GM21737 (cell line): ENCODE results near the gene MPPED1.

ENCODE experiments used
- ATAC-seq: cut with Tn5 transposase; IDR thresholded peaks from one replicate; pipeline ENCODE4 v1.9.1; 2021; ENCODE audit warnings: mild to moderate bottlenecking, moderate library complexity; ENCODE audit not compliant: unreplicated experiment

MPPED1 gene

GRCh38 chr22:43474161-43475101, 62.6 kb downstream of the MPPED1 start:
- ATAC-seq = no peak

DNA sequence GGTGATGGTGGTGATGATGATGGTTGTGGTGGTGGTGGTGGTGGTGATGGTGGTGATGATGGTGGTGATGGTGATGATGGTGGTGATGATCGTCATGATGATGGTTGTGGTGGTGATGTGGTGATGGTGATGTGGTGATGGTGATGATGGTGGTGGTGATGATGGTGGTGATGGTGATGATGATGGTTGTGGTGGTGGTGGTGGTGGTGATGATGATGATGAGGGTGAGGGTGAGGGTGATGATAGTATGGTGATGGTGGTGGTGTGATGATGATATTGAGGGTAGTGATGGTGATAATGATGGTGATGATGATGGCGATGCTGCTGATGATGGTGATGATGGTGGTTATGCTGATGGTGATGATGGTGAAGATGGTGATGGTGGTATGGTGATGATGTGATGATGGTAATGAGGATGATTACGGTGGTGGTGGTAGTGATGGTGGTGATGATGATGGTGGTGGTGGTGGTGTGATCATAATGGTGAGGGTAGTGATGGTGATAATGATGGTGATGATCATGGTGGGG, 63.8 kb downstream of the MPPED1 start:
- no peak for ATAC-seq

DNA sequence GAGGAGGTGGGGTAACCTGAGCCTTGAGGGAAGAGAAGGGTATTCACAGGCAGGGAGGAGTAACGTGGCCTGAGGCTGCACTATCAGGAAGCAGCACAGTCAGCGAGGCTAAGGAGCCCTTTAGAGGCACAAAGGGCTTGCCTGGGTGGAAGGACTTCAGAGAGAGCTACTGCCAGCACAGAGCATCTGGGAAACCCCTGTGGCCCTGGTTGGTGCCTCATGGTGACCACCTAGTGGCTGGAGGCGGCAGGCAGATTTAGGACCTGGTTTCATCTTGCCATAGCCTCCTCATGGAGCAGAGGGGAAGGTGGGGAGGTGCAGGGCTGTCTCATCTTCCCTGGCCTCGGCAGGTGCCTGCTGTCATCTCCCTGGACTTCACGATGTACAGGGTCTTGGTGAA, 64.5 kb downstream of the MPPED1 start:
- ATAC-seq = no peak

GRCh38 chr22:43476751-43477725, 65.2 kb downstream of the MPPED1 start:
- no peak for ATAC-seq

- no peak for ATAC-seq
Measured at GRCh38 chr22:43477966-43478365, 66.2 kb downstream of the MPPED1 start.

DNA sequence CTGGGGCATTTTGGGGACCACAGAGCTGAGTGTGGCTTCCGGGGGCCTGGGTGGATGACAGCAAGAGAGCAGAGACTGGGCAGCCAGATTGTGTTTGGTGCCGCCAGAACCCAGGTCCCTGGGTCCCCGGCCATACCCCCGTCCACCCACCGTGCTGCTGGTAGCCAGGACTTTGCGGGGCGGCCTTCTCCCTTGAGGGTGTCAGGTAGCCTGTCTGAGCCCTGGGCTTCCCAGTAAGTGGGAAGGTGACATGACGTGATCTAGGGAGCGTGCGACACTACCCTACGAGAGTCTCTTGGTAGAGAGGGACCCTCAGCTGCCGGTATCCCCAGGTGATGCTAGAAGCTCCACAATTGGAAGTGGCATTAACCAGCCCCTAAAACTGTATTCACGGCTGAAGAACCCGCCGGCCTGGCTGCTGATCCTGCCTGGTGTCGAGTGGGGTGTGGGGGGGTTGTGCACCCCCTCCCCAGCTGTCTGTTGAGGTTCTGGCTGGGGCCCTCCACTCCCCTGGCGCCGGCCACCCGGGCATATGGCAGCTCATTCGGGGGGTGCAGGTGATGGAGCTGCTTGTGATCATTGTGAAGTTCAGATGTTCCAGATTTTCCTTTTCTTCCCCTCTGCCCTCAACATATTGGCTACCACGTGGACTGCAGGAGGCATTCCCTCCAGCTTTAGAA, 66.9 kb downstream of the MPPED1 start:
- no peak for ATAC-seq

GRCh38 chr22:43479301-43479950, 67.6 kb downstream of the MPPED1 start:
- ATAC-seq = no peak

DNA sequence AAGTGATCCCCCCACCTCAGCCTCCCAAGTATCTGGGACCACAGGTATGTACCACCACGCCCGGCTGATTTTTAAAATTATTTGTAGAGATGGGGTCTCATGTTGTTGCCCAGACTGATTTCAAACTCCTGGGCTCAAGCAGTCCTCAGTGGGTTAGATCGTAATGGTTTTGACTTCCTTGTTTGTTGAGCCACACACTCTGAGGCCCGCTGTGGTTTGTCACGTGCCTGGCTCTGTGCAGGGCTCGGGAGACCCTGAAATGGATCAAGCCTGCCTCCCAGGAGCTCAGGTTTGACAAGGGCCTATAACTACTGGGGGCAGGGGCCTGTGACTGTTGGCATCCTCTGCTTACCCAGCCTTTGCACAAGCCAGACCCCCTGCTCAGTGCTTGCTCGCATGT, 68.1 kb downstream of the MPPED1 start:
- ATAC-seq = no peak

DNA sequence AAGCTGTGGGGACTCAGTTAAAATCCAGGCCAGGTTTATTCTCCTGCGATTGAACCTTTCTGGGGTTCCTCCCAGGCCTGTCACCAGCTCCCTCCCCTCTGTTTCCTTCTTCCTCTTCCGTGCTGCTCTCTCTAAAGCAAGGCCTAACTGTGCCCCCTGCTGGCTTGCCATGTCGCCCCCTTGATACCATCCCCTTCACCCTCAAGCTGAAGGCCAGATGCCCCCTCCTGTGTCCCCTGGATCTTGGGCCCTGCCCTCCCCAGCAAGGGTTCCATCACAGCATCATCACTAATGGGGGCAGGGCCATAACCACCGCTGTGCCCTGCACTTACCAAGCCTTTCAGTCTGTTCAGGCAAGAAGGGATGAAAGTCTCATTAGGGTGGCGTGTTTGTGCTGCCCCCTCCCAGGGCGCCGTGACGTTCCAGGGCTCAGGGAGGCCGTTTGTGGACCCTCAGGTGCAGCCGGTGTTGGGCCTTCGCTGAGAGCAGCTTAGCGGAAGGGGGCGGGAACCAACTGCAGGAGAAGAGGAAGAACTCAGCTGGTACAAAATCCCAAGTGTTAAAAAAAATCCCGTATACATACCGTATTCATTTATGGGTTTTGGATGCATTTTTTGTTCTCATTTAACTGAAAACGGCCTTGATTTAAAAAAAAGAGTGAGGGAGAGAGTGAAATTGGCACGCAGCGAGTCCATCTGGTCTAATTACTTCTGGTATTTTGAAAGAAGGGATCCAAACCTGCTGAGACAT, 69.9 kb downstream of the MPPED1 start:
- ATAC-seq = no peak

DNA sequence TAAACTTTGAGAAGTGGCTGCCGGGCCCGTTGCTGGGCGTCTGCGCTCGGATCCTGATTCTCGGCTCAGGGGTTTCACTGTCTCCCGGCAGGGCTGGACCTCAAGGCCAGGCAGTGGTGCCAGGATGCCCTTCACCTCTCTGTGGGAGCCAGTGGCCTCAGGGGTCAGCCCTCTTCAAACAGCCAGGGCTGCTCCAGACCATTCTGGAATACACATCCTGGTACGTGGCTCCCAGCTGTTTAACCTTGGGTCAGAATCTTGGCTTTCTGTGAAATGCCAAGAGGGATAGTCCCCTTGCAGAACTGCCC, 70.5 kb downstream of the MPPED1 start:
- no peak for ATAC-seq

- no peak for ATAC-seq
Measured at GRCh38 chr22:43483266-43483665, 71.5 kb downstream of the MPPED1 start.

- ATAC-seq = no peak
Measured at GRCh38 chr22:43483669-43484068, 71.9 kb downstream of the MPPED1 start.

GRCh38 chr22:43484227-43484626, 72.4 kb downstream of the MPPED1 start:
- ATAC-seq = no peak

- no peak for ATAC-seq
Measured at GRCh38 chr22:43485502-43486089, 73.8 kb downstream of the MPPED1 start.

- ATAC-seq = no peak
Measured at GRCh38 chr22:43487311-43488030, 75.7 kb downstream of the MPPED1 start.

DNA sequence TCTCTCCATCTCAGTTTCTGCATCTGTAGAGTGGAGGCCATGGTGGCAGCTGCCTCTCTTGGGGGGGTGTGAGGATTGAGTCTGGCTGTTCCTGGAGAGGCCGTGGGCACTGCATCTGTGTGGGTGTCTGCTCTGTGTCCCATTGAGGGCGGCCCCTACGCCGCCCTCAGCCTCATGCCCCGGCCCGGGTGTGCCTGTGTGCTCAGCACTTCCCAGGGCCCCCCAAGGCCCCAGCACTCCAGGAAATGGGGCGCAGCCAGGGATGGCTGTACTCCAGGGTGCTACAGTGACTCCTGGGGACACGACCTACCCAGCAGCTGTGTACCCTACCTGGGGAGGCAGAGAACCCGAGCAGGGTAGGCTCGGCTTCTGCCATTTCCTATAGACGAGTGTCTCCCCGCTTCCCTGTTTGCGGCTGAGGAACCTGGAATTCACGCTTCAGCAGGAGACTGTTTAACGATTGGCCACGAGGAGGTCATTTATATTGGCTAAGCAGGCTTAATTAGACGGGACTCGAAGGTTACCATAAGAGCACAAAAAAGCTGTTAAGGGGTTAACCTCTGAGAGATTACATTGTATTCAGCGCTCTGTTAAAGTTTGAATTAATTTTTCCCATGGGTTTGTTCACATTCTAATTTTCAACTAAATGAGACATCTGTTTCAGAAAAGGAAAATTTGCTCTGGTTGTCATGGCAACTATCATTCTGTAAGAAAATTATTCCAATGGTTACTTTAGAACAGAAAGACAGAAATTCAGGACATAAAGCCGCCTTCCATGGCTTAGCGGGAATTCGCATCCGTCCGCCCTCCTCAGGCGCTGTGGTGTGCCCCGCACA, 76.4 kb downstream of the MPPED1 start:
- ATAC-seq = no peak

- ATAC-seq = no peak
Measured at GRCh38 chr22:43488937-43489336, 77.1 kb downstream of the MPPED1 start.

DNA sequence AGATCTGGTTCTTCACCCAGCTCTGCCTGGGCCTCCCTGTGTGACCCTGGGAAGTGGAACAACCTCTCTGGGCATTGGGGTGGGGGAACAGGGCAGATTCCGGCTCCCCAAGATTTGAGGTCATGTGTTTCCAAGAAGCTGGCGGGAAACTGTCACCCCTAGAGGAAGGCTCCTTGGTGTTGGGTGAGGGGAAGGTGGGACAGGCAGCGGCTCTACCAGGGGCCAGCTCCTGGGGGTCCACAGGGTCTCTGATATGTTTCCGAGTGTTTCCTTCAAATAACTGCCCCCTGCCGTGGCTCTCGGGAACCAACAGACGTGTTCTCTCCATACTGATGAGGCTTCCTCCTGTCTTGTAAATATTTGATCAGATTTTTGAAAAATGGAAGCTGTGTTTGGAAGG, 78.5 kb downstream of the MPPED1 start:
- ATAC-seq = no peak
